ENCODE measurements around the gene SLAMF1. TPM values are rescaled to one million over a fixed set of nuclear protein-coding genes. Genes with fewer than 3 reads are reported as not detected.
"Not testable (repeated sequence)": the region's sequence is repeated elsewhere in the genome, so short reads cannot be mapped to it uniquely, and the experiment has no call there.

SLAMF1 gene
- total RNA-seq, 5 donors from 2014 or later (not counting 1 experiment from before 2014, with no cell fraction given), result 19.4 to 38.7 (median 30.7) TPM

DNA sequence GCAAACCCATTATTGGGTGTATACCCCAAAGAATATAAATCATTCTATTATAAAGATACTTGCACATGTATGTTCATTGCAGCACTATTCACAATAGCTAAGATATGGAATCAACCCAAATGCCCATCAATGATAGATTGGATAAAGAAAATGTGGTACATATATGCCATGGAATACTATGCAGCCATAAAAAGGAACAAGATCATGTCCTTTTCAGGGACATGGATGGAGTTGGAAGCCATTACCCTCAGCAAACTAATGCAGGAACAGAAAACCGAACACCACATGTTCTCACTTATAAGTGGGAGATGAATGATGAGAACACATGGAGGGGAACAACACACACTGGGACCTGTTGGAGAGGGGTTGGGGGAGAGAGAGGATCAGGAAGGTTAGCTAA is 83.6 kb downstream of the SLAMF1 start:
- H3K27ac Mint-ChIP-seq, result peak overlapping the region; percentile 53 to 99
- no CpG with 5 or more reads among the region's 1 CpG for WGBS (ENCODE audit: insufficient coverage)
- H3K27me3 Mint-ChIP-seq; H3K36me3 ChIP-seq (ENCODE audit: control insufficient read depth in 2 of 2, extremely low read depth in 1 of 2, insufficient read depth in 1 of 2, low read length in 1 of 2); H3K4me3 ChIP-seq (ENCODE audit: control insufficient read depth in 1 of 2, extremely low read depth in 1 of 2, low read length in 1 of 2); DNase-seq; H3K27ac ChIP-seq (ENCODE audit: low read length); H3K4me3 Mint-ChIP-seq; H3K9me3 ChIP-seq; H3K9me3 Mint-ChIP-seq; CTCF ChIA-PET; H3K27me3 ChIP-seq (replicated peaks in 1 of 2; ENCODE audit: control insufficient read depth in 2 of 2, extremely low read depth in 1 of 2, insufficient read depth in 2 of 2, low read length in 1 of 2); ATAC-seq (replicated peaks in 1 of 4): not testable (repeated sequence)
- peaks cover 35 to 49% of the 10 kb centered on the region in 2 experiments for H3K4me1 ChIP-seq (ENCODE audit: control insufficient read depth in 1 of 2, extremely low read depth in 1 of 2, insufficient read depth in 2 of 2, low read length in 2 of 2)
- H3K36me3 Mint-ChIP-seq, result peaks cover 53% of the 10 kb centered on the region
- POLR2A ChIA-PET, result interaction anchor here (0.5 to 0.7 kb wide), 2 partner anchors 49 to 112 kb away, joined by 3 to 4 read pairs; no protein-coding TSS in a partner anchor
- H3K4me1 Mint-ChIP-seq, result peaks cover 82 to 98% (median 96%) of the 10 kb centered on the region in 3 donors

DNA sequence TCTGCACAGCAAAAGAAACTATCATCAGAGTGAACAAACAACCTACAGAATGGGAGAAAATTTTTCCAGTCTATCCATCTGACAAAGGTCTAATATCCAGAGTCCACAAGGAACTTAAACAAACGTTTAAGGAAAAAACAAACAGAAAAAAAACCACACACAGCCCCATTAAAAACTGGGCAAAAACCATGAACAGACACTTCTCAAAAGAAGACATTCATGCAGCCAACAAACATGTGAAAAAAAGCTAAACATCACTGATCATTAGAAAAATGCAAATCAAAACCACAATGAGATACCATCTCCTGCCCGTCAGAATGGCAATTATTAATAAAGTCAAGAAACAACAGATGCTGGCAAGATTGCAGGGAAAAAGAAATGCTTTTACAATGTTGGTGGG is 84.1 kb downstream of the SLAMF1 start:
- CTCF ChIA-PET; H3K36me3 ChIP-seq (ENCODE audit: control insufficient read depth in 2 of 2, extremely low read depth in 1 of 2, insufficient read depth in 1 of 2, low read length in 1 of 2); H3K27me3 Mint-ChIP-seq; H3K9me3 ChIP-seq; H3K4me3 Mint-ChIP-seq; H3K27me3 ChIP-seq (replicated peaks in 1 of 2; ENCODE audit: control insufficient read depth in 2 of 2, extremely low read depth in 1 of 2, insufficient read depth in 2 of 2, low read length in 1 of 2); DNase-seq; H3K9me3 Mint-ChIP-seq; H3K4me3 ChIP-seq (ENCODE audit: control insufficient read depth in 1 of 2, extremely low read depth in 1 of 2, low read length in 1 of 2); ATAC-seq (replicated peaks in 1 of 4); H3K27ac ChIP-seq (ENCODE audit: low read length): not testable (repeated sequence)
- H3K4me1 ChIP-seq (ENCODE audit: control insufficient read depth in 1 of 2, extremely low read depth in 1 of 2, insufficient read depth in 2 of 2, low read length in 2 of 2), result peaks cover 35 to 45% of the 10 kb centered on the region in 2 experiments
- Mint-ChIP-seq H3K27ac (peak overlapping the region; percentile 96 to 99), H3K36me3 (peaks cover 53% of the 10 kb centered on the region), H3K4me1 (peaks cover 80 to 98% (median 96%) of the 10 kb centered on the region in 3 donors)
- 60% methylated on average over 1 of the region's 2 CpGs for WGBS (ENCODE audit: insufficient coverage)
- POLR2A ChIA-PET, result interaction anchor here in 1 of 2 donors (0.7 kb wide), 1 partner anchor 112 kb away, joined by 4 read pairs; no protein-coding TSS in a partner anchor

DNA sequence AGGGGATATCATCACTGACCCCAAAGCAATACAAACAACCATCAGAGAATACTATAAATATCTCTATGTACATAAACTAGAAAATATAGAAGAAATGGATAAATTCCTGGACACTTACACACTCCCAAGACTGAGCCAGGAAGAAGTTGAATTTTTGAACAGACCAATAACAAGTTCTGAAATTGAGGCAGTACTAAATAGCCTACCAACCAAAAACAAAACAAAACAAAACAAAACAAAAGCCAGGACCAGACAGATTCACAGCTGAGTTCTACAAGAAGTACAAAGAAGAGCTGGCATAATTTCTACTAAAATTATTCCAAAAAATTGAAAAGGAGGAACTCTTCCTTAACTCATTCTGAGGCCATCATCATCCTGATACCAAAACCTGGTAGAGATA is 86.0 kb downstream of the SLAMF1 start:
- ATAC-seq (replicated peaks in 1 of 4), result peak in 1 of 4 experiments; percentile 32
- Histone ChIP-seq H3K4me3 (ENCODE audit: control insufficient read depth in 1 of 2, extremely low read depth in 1 of 2, low read length in 1 of 2) (peak overlapping the region in 1 of 2 donors; percentile 15), H3K27me3 (replicated peaks in 1 of 2; ENCODE audit: control insufficient read depth in 2 of 2, extremely low read depth in 1 of 2, insufficient read depth in 2 of 2, low read length in 1 of 2) (no peaks in the 10 kb centered on the region), H3K9me3 (no peaks in the 10 kb centered on the region), H3K4me1 (ENCODE audit: control insufficient read depth in 1 of 2, extremely low read depth in 1 of 2, insufficient read depth in 2 of 2, low read length in 2 of 2) (peaks cover 26 to 27% of the 10 kb centered on the region in 2 experiments), H3K36me3 (ENCODE audit: control insufficient read depth in 2 of 2, extremely low read depth in 1 of 2, insufficient read depth in 1 of 2, low read length in 1 of 2) (peaks cover 0 to 10% of the 10 kb centered on the region in 2 donors), H3K27ac (ENCODE audit: low read length) (peak overlapping the region; percentile 83)
- Mint-ChIP-seq H3K4me1 (peaks cover 62 to 91% (median 90%) of the 10 kb centered on the region in 3 donors), H3K9me3 (peaks cover 0 to 9% (median 8%) of the 10 kb centered on the region in 3 donors), H3K4me3 (peak overlapping the region; percentile 66 to 74 (median 74)), H3K27ac (peak overlapping the region; percentile 96 to 99), H3K36me3 (peaks cover 48% of the 10 kb centered on the region), H3K27me3 (no peaks in the 10 kb centered on the region)
- POLR2A ChIA-PET, result interaction anchor here (0.6 to 1.1 kb wide), 6 partner anchors 17 to 1152 kb away, joined by 3 to 4 read pairs (median 3); no protein-coding TSS in a partner anchor
- CTCF ChIA-PET, result interaction anchor here in 1 of 2 donors (0.6 to 2.2 kb wide), 8 partner anchors 11 to 245 kb away, joined by 3 to 6 read pairs (median 4); partner anchors contain the start of gene SLAMF6
- DNase-seq, result no peak

DNA sequence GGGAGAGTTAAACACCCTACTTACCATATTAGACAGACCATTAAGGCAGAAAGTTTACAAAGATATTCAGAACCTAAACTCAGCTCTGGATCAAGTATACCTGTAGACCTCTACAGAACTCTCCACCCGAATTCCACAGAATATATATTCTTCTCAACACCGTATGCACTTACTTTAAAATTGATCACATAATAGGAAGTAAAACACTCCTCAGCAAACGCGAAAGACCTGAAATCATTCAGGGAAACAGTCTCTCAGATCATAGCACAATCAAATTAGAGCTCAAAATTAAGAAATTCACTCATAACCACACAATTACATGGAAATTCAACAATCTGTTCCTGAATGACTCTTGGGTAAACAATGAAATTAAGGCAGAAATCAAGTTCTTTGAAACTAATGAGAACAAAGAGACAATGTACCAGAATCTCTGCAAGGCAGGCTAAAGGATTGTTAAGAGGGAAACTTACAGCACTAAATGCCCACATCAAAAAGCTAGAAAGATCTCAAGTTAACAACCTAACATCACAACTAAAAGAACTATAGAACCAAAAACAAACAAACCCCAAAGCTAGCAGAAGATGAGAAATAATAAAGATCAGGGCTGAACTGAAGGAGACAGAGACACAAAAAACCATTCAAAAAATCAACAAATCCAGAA is 86.7 kb downstream of the SLAMF1 start:
- H3K27ac Mint-ChIP-seq, result peak overlapping the region; percentile 96 to 99
- peaks cover 46% of the 10 kb centered on the region for H3K36me3 Mint-ChIP-seq
- ATAC-seq (replicated peaks in 1 of 4) (peak; percentile 55 to 81 (median 58)), DNase-seq (no peak)
- peaks cover 20 to 24% of the 10 kb centered on the region in 2 experiments for H3K4me1 ChIP-seq (ENCODE audit: control insufficient read depth in 1 of 2, extremely low read depth in 1 of 2, insufficient read depth in 2 of 2, low read length in 2 of 2)
- peaks cover 0 to 10% of the 10 kb centered on the region in 2 donors for H3K36me3 ChIP-seq (ENCODE audit: control insufficient read depth in 2 of 2, extremely low read depth in 1 of 2, insufficient read depth in 1 of 2, low read length in 1 of 2)
- CTCF ChIA-PET, result interaction anchor here in 1 of 2 donors (0.6 to 2.2 kb wide), 11 partner anchors 10 to 246 kb away, joined by 3 to 6 read pairs (median 3); partner anchors contain the start of gene SLAMF6
- POLR2A ChIA-PET, result interaction anchor here (0.6 to 1.1 kb wide), 5 partner anchors 17 to 107 kb away, joined by 3 to 11 read pairs (median 3); no protein-coding TSS in a partner anchor
- H3K4me3 Mint-ChIP-seq, result peak overlapping the region; percentile 66 to 74 (median 74)
- H3K9me3 Mint-ChIP-seq, result peaks cover 0 to 9% (median 8%) of the 10 kb centered on the region in 3 donors
- peak overlapping the region; percentile 83 for H3K27ac ChIP-seq (ENCODE audit: low read length)
- H3K9me3 ChIP-seq, result no peaks in the 10 kb centered on the region
- H3K27me3 ChIP-seq (replicated peaks in 1 of 2; ENCODE audit: control insufficient read depth in 2 of 2, extremely low read depth in 1 of 2, insufficient read depth in 2 of 2, low read length in 1 of 2), result no peaks in the 10 kb centered on the region
- H3K27me3 Mint-ChIP-seq, result no peaks in the 10 kb centered on the region
- H3K4me3 ChIP-seq (ENCODE audit: control insufficient read depth in 1 of 2, extremely low read depth in 1 of 2, low read length in 1 of 2), result peak overlapping the region in 1 of 2 donors; percentile 5
- peaks cover 62 to 89% (median 88%) of the 10 kb centered on the region in 3 donors for H3K4me1 Mint-ChIP-seq
- 0% methylated on average over 2 of the region's 4 CpGs for WGBS (ENCODE audit: insufficient coverage)

DNA sequence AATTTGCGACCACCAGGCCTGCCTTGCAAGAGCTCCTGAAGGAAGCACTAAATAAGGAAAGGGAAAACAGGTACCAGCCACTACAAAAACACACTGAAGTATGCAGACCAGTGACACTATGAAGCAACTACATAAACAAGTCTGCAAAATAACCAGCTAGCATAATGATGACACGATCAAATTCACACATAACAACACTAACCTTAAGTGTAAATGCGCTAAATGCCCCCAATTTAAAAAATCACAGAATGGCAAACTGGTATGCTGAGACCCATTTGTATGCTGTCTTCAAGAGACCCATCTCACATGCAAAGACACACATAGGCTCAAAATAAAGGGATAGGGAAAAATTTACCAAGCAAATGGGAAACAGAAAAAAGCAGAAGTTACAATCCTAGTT is 87.4 kb downstream of the SLAMF1 start:
- CTCF ChIA-PET, result interaction anchor here (0.6 to 2.2 kb wide), 8 partner anchors 8 to 70 kb away, joined by 3 to 6 read pairs (median 3); partner anchors contain the start of gene SLAMF6 (in 1 of the 2)
- not testable (repeated sequence) for H3K27me3 ChIP-seq (replicated peaks in 1 of 2; ENCODE audit: control insufficient read depth in 2 of 2, extremely low read depth in 1 of 2, insufficient read depth in 2 of 2, low read length in 1 of 2); ATAC-seq (replicated peaks in 1 of 4); H3K27me3 Mint-ChIP-seq; DNase-seq; H3K9me3 Mint-ChIP-seq; H3K9me3 ChIP-seq
- H3K4me3 ChIP-seq (ENCODE audit: control insufficient read depth in 1 of 2, extremely low read depth in 1 of 2, low read length in 1 of 2), result peak overlapping the region in 1 of 2 donors; percentile 13
- Mint-ChIP-seq H3K4me3 (peak overlapping the region; percentile 66 to 74 (median 74)), H3K36me3 (peaks cover 40% of the 10 kb centered on the region), H3K27ac (peak overlapping the region; percentile 96 to 99), H3K4me1 (peaks cover 54 to 82% (median 81%) of the 10 kb centered on the region in 3 donors)
- peaks cover 17 to 23% of the 10 kb centered on the region in 2 experiments for H3K4me1 ChIP-seq (ENCODE audit: control insufficient read depth in 1 of 2, extremely low read depth in 1 of 2, insufficient read depth in 2 of 2, low read length in 2 of 2)
- POLR2A ChIA-PET, result interaction anchor here in 1 of 2 donors (0.6 to 0.7 kb wide), 2 partner anchors 16 to 71 kb away, joined by 3 to 11 read pairs; no protein-coding TSS in a partner anchor
- H3K36me3 ChIP-seq (ENCODE audit: control insufficient read depth in 2 of 2, extremely low read depth in 1 of 2, insufficient read depth in 1 of 2, low read length in 1 of 2), result peaks cover 0 to 11% of the 10 kb centered on the region in 2 donors
- peak overlapping the region; percentile 83 for H3K27ac ChIP-seq (ENCODE audit: low read length)
- 14% methylated on average over 1 of the region's 3 CpGs for WGBS (ENCODE audit: insufficient coverage)
